Measurements from ENCODE around the gene TRPM4.
"Not testable (repeated sequence)": the region's sequence is repeated elsewhere in the genome, so short reads cannot be mapped to it uniquely, and the experiment has no call there.

TRPM4 gene

DNA sequence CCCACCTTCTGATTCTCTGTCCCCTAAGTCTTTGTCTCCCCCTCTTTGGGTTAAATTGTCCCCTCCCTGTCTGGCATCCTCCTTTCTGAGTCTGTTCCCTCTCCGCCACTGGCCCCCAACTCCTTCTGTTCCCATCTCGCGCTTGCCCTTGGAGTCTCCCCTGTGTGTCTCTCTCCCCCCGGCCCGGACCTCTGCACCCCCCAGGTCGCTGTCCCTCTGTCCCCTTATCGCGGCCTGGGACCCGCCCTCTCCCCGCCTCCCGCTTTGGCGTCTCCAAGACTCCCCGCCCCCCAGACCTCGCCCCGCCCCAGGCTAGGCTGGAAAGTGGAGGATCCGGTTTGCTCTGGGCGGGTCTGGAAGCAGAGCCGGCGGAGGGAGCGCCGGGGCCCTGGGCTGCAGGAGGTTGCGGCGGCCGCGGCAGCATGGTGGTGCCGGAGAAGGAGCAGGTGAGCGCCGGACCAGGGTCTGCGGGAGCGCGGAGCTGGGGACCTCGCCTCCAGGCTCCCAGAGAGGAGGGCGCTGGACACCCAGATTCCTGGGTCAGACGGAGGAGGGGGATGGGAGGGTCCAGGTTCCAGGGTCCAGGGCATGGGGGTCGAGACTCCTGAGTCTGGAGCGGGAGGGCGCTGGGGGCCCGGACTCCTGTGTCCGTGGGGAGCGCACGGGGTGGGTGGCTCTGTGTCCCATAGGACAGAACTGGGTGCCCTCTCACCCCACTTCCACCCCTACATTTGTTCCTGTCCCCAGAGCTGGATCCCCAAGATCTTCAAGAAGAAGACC, at the start of gene TRPM4:
Gene TRPM4, plus strand, starts transcription at position 348 of the 780 bp plus-strand sequence. Its CDS starts 75 bp downstream, at position 423.
- peak; percentile 44 to 56 for DNase-seq

DNA sequence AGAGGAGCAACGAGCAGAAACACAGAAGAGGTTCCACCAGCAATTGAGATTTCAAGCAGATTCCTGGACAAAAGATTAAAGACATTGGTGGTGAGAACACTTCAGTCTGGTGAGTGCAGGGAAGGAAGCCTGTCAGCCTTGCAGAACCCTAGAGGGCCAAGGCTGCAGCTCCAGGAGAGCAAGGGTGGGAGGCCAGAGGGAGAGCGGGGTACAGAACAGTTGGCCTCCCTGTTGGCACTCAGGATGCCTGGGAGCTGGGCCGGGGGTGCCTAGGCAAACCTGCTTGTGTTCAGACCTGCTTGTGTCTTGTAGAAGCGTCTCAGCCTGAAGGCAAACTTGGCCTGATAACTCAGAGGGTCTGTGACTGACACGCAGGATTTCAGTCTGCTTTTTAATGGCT, 48.5 kb upstream of the TRPM4 start:
- no peak for DNase-seq

DNA sequence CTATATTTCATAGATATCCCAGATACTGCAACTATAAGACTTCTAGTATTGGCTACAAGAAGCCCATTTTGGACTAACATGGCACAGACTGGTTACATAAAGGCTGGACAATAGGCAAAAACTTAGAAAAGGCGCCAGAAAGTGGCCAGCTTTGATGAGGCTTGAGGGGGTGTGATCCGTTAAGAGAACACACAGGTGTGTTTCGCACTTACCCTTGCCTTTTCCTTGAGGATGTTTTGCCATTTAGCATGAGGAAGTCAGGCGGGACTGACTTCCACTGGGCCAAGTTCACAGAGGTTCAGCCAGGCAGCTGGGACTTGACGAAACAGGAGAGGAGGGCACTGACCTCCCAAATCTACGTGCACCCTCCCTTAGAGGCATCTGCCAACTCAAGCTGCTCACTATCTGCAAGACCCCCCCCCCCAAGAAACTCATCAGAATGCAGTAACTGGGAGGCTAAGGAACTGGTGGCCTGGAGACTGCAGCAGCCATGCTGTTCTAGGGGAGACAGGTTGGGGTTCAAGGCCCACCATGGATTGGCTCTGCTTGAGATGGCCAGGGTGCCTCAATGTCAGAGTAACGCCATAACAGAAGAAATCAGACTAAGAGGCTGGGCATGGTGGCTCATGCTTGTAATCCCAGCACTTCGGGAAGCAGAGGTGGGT, 47.9 kb upstream of the TRPM4 start:
- no peak for DNase-seq

DNA sequence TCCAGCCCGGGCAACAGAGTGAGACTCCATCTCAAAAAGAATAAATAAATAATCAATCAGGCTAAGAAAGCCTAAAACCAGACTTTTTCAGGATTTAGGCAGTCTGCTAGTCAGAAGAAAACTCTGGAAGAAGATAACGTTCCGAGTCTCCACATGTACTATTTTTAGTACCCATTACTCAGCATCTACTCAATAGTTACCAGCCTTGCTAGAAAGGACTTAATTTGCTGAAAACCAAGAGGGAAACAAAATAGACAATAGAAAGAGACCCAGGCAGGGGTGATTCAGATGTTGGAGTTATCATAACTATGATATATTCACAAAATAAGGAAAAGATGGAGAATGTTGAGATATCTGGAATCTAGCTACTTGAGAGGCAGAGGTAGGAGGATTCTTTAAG, 47.0 kb upstream of the TRPM4 start:
- DNase-seq, result no peak

DNA sequence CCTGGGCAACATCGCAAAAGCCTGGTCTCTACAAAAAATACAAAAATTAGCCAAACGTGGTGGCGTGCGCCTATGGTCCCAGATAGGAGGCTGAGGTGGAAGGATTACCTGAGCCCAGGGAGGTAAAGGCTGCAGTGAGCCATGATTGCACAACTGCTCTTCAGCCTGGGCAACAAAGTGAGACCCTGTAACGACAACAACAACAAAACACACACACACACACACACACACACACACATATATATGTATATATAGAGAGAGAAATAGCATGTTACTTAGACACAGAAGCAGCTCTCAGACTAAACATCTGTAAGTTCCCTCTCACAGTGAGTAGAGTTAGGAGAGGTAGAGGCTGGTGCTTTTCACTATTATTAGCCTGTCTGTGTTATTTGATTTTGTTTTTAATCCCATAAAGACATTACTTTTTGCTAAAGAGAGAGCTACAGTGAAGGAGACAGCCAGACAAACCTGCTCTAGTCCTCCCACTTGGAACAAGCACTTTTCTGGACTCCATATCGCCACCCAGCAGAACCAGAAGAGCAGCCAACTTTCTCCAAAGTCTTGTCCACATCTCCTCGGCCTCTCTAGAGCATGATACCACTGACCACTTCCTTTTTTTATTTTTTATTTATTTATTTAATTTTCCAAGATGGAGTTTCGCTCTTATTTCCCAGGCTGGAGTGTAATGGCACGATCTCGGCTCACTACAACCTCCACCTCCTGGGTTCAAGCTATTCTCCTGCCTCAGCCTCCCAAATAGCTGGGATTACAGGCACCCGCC, 46.2 kb upstream of the TRPM4 start:
- no peak for DNase-seq

DNA sequence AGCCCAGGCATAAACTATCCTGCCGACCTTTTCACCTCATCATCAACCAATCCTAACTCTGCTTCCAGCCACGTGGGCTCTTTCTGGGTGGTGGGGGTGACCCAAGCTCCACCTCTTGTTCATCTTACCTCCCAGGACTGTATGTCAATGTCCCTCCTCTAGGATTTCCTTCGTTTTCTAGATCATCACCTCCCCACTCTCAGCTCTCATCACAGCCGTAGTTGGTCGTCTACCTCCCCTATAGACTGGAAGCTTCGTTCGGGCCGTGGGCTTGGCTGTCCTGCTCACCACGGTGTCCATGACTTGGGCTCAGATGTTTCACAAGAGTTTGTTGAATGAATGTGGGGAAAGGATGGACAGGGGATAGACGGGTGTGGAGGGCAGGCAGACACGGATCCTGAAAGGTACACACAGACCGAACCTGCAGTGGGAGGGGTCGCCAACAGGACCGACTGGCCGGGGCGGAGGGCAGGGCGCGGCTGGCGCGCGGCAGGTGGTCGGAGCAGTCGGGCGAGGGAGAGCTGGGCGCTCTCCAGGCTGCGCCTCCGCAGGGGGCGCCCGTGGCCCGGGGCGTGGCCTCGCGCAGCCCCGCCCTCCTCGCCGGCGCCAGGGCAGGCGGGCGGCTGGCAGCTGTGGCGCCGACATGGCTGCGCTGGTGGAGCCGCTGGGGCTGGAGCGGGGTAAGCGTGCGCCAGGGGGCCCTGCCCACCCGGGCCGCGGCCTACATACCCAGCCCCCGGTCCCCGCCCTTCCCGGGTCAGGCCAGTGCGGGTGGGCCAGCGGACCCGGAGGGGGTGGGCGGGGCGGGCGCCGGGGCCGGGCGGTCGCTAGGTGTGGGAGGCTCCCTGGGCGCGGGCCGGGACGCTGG, 43.6 kb upstream of the TRPM4 start, which contains the start of gene LIN7B:
Gene LIN7B, plus strand, starts transcription at position 609 of the 868 bp plus-strand sequence. Its CDS starts 35 bp downstream, at position 644.
- peak; percentile 65 to 78 for DNase-seq

DNA sequence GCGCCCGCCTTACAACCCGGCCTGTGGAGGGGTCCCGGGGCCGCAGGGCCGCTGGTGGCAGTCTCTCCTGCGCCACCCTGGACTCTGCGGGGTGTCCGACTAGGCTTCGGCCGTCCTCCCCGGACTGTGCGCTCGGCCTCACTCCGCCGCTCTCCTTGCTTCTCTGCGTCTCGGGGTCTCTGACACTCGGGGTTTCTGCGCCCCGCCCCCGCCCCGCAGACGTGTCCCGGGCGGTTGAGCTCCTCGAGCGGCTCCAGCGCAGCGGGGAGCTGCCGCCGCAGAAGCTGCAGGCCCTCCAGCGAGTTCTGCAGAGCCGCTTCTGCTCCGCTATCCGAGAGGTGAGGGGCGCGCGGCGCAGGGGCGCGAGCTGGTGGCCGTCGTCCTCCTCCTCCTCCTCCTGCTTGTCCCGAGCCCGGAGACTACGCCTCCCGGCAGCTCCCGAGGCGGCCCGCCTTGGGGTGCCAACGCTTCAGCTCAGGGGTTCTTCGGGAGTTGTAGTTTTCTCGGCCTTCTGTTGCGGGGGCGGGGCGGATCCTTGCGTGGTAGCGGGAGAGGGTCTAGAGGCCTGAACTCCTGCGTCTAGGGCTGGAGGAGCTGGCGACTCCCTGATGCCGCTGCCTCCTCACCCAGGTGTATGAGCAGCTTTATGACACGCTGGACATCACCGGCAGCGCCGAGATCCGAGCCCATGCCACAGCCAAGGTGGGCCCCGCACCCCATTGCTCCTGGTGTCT, 42.8 kb upstream of the TRPM4 start:
- peak; percentile 36 to 53 for DNase-seq

DNA sequence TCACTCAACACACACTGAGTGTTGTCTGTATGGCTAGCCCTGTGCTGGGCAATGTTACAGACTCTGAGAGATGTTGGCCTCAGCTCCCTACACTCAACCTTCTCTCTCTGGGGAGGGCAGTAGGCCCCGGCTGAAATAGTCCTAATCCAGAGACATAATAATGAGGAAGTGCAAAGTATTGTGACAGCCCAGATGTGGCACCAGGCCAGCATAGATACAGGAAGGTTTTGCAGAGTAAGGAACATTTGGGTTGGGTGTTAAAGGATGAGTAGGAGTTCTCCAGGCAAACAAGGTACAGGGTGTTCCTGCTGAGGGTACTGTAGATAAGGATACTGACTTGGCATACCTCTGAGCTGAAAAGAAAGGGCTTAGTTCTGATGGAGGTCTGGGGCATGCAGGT, 41.0 kb upstream of the TRPM4 start:
- DNase-seq, result no peak

DNA sequence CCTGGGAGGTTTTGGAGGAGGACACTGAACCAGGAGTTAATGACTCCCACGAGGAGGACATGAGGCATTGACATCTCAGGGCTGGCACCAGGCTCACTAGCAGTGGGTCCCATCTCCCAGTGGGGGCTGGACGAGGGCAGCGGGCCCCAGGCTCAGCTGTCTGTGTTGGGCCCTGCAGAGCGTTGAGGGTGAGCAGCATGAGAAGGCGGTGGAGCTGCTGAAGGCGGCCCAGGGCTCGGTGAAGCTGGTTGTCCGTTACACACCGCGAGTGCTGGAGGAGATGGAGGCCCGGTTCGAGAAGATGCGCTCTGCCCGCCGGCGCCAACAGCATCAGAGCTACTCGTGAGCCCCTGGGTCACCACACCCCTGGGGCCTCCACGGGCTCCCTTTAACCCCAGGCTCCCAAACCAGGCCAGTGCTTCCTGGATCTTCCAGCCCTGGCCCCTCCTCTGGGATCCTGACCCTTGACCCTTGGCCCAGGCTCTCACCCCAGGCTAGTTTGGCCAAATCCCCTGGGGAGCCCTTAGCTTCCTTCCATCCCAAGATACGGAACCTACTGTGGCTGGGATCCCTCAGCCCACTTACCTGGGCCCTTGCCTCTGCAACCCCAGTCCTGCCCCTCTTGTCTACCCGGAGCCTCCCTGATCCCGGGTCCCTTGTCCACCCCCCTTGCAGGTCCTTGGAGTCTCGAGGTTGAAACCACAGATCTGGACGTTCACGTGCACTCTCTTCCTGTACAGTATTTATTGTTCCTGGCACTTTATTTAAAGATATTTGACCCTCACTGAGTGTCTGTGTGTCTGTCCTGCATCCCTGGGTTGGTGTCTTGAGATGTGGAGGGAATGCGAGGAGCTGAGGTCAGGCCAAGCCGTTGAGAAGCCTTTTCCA, 39.7 kb upstream of the TRPM4 start:
- DNase-seq, result no peak

DNA sequence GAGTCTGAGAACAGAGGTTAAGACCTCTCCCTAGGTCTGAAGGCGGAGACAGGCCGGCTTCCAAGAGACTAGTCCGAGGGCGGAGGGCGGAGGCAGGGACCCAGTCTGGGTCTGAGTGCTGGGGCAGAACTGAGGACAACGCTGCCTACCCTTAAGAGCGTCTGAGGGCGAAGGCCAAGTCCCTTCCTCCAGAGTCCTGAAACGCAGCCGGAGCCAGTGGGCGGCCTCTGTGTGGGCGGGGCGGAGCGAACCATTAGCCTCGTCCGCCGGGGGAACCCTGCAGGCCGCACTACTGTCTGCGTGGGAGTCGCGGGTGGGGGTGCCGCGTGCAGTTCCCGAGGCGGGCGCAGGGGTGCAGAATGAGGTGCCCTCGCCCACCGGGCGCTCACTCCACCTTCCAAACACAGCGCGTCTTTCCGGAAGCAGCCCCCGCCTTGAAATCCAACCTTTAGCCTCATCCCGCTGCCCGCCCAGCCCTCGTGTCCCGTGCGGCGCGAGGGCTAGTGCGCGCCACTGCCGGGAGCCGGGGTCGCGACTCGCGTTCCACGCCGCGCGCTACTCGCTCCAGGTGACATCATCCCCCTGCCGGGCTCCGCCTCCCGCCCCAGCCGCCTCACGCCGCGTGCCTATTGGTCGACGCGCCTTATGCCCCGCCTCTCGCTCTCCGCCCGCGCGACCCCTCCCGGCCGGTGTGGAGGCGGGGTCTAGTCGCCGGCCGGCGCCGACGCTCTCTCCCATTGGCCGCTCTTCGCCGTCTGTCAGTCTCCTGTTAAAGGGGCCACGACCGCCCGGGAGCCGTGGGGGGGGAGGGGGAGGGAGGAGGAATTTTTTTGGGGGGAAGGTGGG, 38.8 kb upstream of the TRPM4 start, which contains the start of gene C19orf73:
Gene C19orf73, minus strand, starts transcription at position 579 of the 846 bp plus-strand sequence. Its CDS starts 121 bp downstream, at position 458.
- peak; percentile 90 to 94 for DNase-seq

DNA sequence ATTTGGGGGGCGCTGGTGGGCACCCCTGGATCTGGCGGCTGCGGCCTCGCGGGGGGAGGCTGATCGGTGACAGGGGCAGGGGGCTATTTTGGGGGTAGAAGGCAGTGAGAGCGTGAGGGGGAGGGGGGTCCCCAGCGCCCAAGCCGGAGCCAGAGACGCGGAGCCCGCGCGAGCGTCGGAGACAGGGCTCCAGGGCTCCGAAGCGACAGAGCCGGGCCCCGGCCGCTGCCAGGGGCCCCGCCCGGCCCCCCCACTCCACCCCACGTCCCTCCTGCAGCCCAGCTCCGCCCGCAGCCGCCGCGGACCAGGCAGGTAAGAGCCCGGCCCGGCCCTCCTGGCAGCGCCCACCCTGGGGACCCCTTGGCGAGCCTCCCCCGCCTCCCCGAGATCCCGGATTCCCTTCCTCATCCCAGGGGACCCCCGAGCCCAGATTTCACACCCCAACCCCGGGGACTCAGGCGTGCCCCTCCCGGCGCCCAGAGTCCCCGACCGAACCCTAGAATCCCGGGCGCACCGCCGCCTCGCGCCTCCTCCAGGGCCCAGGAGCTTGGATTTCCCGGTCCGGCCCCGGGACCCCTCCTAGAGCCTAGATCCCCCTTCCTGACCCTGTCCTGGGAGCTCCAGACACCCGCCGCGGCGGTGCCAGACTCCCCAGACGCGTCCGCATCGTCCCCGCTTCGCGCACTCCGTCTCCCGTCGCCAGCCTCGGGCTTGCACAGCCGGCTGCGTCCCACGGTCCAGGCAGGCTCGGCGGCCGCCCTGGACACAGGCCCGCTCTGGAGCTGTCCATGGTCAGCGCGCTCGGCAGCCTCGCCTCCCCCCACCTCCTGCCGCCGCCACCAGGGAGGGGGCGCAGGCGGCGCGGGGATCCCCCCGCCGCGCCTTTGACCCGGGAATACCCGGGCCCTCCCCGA, 37.9 kb upstream of the TRPM4 start, which contains the start of gene PPFIA3:
Gene PPFIA3, plus strand, starts transcription at position 134 of the 914 bp plus-strand sequence. CDS start 8,330 bp downstream, outside the sequence.
- DNase-seq, result no peak

DNA sequence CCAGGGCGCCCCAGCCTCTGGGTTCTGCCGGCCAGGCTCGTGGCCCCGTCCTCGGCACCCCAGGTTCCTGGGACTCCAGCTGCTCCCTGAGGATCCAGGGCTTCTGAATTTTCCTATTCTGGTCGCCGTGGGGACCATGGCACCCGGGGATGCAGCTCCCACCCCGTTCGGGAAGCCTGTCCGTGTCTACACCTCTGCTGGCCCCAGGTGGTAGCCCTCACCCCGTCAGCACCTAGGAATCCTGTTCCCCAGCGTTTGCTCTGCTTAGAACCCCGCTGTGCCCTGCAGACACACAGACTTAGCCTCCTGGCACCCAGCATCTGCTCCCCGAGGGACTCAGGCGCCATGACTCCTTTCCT, 37.3 kb upstream of the TRPM4 start:
- no peak for DNase-seq

DNA sequence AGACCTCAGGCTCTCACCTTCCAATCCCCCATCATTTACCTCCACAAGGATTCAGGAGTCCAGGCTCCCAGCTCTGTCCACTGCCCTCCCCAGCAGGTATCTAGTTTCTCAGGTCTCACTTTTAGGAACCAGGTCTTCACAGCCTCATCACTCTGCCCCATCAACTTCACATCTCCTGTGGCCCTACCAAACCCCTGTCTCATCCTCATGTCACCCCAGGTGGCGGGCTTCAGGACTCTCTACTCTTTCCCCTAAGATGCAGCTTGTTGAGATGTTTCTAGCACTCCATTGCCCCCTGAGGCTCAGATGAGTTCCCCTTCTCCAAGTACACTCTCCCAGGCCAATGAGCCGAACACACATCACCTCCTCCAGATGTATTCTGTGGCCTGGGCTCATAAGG, 36.7 kb upstream of the TRPM4 start:
- DNase-seq, result no peak

DNA sequence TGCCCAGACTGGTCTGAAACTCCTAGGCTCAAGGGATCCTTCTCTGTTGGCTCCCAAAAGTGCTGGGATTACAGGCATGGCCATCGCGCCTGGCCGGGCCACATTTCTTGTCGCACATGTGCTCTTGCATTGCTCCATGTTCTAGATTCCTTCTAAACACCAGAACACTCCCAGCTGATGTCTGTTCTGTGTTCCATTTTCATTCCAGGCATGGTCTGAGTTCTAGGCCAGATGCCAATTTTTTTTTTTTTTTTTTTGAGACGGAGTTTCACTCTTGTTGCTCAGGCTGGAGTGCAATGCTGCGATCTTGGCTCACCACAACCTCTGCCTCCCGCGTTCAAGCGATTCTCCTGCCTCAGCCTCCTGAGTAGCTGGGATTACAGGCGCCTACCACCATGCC, 35.8 kb upstream of the TRPM4 start:
- not testable (repeated sequence) for DNase-seq

DNA sequence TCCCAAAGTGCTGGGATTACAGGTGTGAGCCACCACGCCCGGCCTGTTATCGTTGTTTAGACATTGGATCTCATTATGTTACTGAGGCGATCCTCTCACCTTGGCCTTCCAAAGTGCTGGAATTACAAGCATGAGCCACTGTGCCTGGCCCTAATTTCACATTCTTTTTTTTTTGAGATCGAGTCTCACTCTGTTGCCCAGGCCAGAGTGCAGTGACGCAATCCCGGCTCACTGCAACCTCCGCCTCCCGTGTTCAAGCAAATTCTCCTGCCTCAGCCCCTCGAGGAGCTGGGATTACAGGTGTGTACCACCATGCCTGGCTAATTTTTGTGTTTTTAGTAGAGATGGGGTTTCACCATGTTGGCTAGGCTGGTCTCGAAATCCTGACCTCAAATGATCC, 34.3 kb upstream of the TRPM4 start:
- DNase-seq, result not testable (repeated sequence)

DNA sequence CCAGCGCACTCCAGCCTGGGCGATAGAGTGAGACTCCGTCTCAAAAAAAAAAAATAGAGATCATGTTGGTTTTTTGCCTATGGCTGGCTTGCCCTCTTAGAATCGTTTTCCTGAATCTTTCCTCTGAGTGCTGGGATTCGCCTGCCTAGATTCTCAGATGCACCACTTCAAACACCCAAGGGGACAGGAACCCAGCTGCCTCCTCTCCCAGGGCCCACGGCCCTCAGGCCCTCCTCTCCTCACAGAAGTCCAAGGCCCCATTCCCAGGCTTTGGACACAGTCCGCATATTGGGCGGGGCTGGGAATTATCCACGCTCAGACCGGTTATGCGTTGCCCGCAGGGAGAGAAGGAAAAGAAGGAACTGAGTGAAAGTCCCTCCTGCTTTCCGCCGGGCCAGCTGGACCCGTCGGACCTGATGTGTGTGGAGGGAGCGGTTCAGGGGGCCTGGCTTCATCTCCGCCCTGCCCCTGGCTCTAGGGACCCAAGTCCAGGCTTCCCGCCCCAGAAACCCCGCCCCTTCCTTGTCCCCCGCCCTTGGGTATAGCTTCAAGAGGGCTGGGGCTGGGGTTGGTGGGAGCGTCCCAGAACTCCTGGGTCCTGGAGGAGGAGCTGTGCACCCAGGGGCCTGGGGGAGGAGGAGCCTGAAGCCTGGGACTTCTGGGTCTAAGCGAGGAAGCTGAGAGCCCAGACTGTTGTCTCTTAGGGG, 32.4 kb upstream of the TRPM4 start:
- DNase-seq, result no peak

DNA sequence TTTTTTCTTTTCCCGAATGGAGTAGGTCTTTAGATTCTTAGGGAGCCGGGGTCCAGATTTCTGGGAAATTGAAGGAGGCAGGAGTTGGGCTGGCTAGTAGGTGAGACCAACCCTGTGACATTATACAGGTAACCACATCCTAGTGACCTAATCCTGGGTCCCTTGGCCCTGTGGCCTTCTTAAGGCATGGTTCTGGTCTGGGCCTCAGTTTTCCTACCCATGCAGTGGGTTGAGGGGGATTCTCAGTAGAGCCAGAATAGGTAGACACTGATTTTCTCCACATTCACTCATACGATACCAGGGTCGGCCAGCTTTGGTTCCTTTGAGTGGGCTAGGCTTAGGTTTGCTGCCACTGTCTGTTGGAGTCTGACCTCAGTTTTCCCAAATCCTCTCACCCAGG, 31.0 kb upstream of the TRPM4 start:
- DNase-seq, result no peak

DNA sequence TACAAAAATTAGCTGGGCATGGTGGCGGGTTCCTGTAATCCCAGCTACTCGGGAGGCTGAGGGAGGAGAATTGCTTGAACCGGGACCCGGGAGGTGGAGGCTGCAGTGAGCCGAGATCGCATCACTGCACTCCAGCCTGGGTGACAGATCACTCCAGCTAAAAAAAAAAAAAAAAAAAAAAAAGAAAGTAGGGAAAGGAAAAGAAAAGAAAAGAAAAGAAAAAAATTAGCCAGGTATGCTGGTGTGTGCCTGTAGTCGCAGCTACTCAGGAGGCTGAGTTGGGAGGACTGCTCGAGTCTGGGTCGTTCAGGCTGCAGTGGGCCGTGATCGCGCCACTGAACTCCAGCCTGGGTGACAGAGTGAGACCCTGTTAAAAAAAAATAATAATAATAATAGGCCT, 30.4 kb upstream of the TRPM4 start:
- DNase-seq, result not testable (repeated sequence)

Data from stimulated activated CD4-positive, alpha-beta T cell treated with anti-CD3 and anti-CD28 coated beads, Interleukin-2, amount 100 ng/mL, for 48 hours (primary cell).